Kidney (tissue), 14 donors: ENCODE measurements around the gene SPNS2. TPM values are rescaled to one million over a fixed set of nuclear protein-coding genes. Genes with fewer than 3 reads are reported as not detected.

Experiments used
- DNase-seq, 5 donors: peaks; one replicate each; pipeline ENCODE4 v3.0.0-alpha.2; 2013 to 2020
- FAIRE-seq: peaks from 2 replicates; lab custom pipeline; 2012; peaks lifted over from hg19 to GRCh38; lab: Jason Lieb, UNC
- H3K27ac ChIP-seq, 2 donors: one replicate each; pipeline ENCODE4 v1.7.0; 2013; ENCODE audit warnings: low read depth in 2 of 2, low read length in 2 of 2, inconsistent platforms in 1 of 2
- H3K27me3 ChIP-seq: one replicate; pipeline ENCODE4 v1.7.1; 2013; ENCODE audit warnings: low read length, inconsistent platforms; ENCODE audit not compliant: control insufficient read depth, insufficient read depth
- H3K36me3 ChIP-seq, 3 donors: one replicate each; pipeline versions ENCODE4 v1.7.0 to v1.7.1; 2013; ENCODE audit warnings: low read length in 3 of 3, control low read depth in 1 of 3, inconsistent platforms in 1 of 3; ENCODE audit not compliant: insufficient read depth in 3 of 3, control insufficient read depth in 2 of 3
- H3K4me1 ChIP-seq, 3 donors: one replicate each; pipeline versions ENCODE4 v1.7.0 to v1.7.1; 2013; ENCODE audit warnings: low read length in 3 of 3, inconsistent platforms in 1 of 3, low read depth in 1 of 3; ENCODE audit not compliant: control insufficient read depth in 2 of 3, insufficient read depth in 2 of 3
- H3K4me3 ChIP-seq, 3 donors: one replicate each; pipeline versions ENCODE4 v1.7.0 to v1.8.1; 2013; ENCODE audit warnings: low read length in 3 of 3, control low read depth in 1 of 3, inconsistent platforms in 1 of 3
- H3K9ac ChIP-seq, 3 donors: one replicate each; pipeline versions ENCODE4 v1.7.0 to v1.7.1; 2013; ENCODE audit warnings: low read length in 3 of 3, control low read depth in 1 of 3, inconsistent platforms in 1 of 3
- H3K9me3 ChIP-seq, 3 donors: one replicate each; pipeline versions ENCODE4 v1.7.0 to v1.7.1; 2013; ENCODE audit warnings: low read length in 3 of 3, control low read depth in 1 of 3, inconsistent platforms in 1 of 3; ENCODE audit not compliant: control insufficient read depth in 2 of 3, insufficient read depth in 1 of 3
- intact Hi-C: fragments of 100-400 bp; cut with DNase I; formaldehyde crosslinking; loops from one replicate; pipeline ENCODE4 v1.11.1; 2022
- polyA plus RNA-seq: library from polyadenylated mRNA; stranded (reverse); fragments of 350-450 nt; fragmentation: Illumina TruSeq; extraction: RNeasy Lipid Tissue Mini Kit (QIAGEN cat#74804); gene quantifications from one replicate; pipeline ENCODE4 v1.2.3, GENCODE V29; 2014; ENCODE audit warnings: low read depth, low replicate concordance; ENCODE audit not compliant: insufficient read depth
- total RNA-seq: library from RNA; stranded (reverse); fragmentation: NEBNext Ultra II Directional; extraction: Animal tissue kit (Norgen Biotek cat#: 25700); gene quantifications from one replicate; pipeline ENCODE4 v1.2.1, GENCODE V29; 2021
- TF ChIP-seq, protein P1 (sequence below): IDR thresholded peaks from 3 replicates; pipeline ENCODE4 v1.5.1; 2012; ENCODE audit warnings: mild to moderate bottlenecking, moderate library complexity, borderline replicate concordance; ENCODE audit not compliant: insufficient read depth; ENCODE audit errors: extremely low read depth
- donor health status: control.
- donor health status: control.
- donor health status: control.
- donor health status: control.
- donor health status: control.
- donor health status: DM: yes; HTN: yes; CAD: no.
- donor health status: Normal renal cell carcinoma (clear cell type).

The SPNS2 gene
- total and polyA plus RNA-seq, 2 donors from 2014 or later: 60.5 to 75.1 TPM

DNA sequence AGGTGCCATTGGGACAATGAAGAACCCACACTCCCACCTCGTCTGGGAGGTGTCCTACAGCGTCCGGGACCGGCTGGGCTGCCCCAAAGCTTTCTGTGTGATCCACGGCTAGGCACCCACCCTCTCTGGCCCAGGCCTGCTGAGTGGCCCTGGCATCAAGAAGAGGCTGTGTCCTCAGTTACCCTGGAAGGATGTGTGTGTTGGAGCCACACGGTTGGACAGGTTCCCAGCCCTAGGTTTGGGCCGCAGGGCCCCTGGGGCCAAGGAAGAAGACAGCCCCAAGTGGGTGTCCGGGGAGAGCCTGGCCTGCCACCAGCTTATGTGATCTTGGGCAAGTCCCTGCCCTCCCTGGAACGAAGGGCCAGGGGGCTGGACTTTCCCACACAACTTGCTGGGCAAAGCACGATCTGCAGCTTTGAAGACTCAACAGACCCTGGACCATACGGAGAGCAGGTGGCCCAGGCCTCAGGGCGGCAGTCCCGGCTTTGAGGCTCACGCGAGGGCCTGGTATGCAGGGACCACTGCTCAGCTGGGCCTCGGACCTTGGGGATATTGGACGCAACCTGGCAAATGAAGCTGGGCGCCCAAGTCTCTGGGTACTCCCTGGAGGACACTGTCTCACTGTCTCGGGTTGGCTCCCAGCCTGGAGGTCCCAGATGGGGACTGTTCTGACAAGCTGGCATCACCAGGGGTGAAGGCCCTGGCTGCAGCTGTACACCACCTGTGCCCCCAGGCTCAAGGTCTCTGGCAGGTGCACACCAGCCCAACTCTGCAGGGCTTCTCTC, 39.0 kb downstream of the SPNS2 start:
- TF ChIP-seq, protein P1, sequence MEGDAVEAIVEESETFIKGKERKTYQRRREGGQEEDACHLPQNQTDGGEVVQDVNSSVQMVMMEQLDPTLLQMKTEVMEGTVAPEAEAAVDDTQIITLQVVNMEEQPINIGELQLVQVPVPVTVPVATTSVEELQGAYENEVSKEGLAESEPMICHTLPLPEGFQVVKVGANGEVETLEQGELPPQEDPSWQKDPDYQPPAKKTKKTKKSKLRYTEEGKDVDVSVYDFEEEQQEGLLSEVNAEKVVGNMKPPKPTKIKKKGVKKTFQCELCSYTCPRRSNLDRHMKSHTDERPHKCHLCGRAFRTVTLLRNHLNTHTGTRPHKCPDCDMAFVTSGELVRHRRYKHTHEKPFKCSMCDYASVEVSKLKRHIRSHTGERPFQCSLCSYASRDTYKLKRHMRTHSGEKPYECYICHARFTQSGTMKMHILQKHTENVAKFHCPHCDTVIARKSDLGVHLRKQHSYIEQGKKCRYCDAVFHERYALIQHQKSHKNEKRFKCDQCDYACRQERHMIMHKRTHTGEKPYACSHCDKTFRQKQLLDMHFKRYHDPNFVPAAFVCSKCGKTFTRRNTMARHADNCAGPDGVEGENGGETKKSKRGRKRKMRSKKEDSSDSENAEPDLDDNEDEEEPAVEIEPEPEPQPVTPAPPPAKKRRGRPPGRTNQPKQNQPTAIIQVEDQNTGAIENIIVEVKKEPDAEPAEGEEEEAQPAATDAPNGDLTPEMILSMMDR: no peak
- Histone ChIP-seq H3K4me1 (peaks cover 0 to 15% (median 4%) of the 10 kb centered on the region in 3 donors), H3K9ac (no peak overlapping the region), H3K27me3 (no peaks in the 10 kb centered on the region), H3K4me3 (no peak overlapping the region), H3K9me3 (no peaks in the 10 kb centered on the region), H3K36me3 (no peaks in the 10 kb centered on the region), H3K27ac (peak overlapping the region; percentile 41 to 67)
- DNase-seq (peak in 1 of 5 donors; percentile 76), FAIRE-seq (no peak)
- intact Hi-C loops: no loop called here

DNA sequence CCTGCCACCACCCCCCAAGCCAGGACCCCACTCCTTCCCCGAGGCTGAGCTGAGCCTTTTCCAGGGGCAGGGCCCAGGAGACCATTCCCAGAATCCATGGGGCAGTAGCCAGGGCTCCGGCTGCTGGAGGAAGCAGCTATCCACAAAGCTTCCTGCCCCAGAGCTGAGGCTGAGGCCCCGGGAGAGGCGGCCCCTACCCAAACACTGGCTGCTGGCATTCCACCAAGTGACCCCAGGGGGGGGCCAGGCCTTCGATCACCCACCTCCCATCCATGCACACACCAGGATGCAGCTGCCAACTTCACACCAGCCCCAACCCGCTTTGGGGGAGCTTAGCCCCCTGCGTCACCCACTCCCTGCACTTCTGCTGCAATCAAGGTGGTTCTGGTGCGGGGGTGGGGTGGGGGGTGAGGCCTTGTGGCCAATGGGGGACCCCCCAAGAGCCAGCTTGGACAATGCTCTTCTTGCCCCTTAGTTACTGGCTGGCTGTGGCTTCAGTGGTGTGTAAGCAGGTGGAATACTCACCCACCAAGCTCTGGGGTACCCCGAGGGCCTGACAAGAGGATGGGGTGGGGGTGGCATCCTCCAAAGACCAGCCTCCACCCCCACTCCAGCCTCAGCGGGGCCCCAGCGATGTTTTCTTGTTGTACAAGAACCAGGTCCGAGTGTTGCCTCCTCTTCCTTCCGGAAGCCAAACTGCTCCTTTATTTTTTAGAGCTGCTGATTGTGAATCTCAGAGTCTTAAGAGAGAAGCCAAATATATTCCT, 39.7 kb downstream of the SPNS2 start:
- Histone ChIP-seq H3K36me3 (no peaks in the 10 kb centered on the region), H3K27ac (no peak overlapping the region), H3K4me1 (peaks cover 0 to 13% (median 4%) of the 10 kb centered on the region in 3 donors), H3K9ac (no peak overlapping the region), H3K9me3 (no peaks in the 10 kb centered on the region), H3K4me3 (no peak overlapping the region), H3K27me3 (no peaks in the 10 kb centered on the region)
- no peak for FAIRE-seq
- DNase-seq: peak in 1 of 5 donors; percentile 57
- intact Hi-C loops: no loop called here
- TF ChIP-seq, protein P1: no peak

DNA sequence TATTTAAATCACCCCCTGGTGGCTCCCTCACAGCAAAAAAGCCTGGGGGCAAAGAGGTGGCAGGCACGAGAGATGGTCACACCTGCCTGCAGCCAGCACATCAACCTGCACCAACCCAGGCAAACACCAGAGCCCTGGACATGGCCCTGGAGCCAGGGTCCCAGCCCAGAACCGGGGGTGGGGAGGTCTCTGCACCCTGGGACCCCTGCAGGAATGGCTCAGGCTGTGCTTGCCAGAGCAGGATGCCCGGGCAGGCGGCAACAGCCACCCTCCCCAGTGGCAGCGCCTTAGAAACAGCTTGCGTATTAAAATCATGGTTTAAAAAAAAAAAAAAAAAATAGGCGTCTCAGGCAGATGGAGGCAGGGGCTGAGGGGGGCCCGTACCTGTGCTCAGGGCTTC, 40.3 kb downstream of the SPNS2 start:
- no peak overlapping the region for H3K27ac ChIP-seq
- intact Hi-C loops: no loop called here
- peaks cover 0 to 12% (median 4%) of the 10 kb centered on the region in 3 donors for H3K4me1 ChIP-seq
- H3K4me3 ChIP-seq: no peak overlapping the region
- H3K9ac ChIP-seq: no peak overlapping the region
- TF ChIP-seq, protein P1: no peak
- H3K36me3 ChIP-seq: no peaks in the 10 kb centered on the region
- H3K27me3 ChIP-seq: no peaks in the 10 kb centered on the region
- DNase-seq (no peak), FAIRE-seq (no peak)
- H3K9me3 ChIP-seq: no peaks in the 10 kb centered on the region
